PFSK-1 (cell line): ENCODE data around the gene JUND.

Source experiments
- FOXP2 ChIP-seq: optimal IDR thresholded peaks from 2 replicates; pipeline ENCODE3; 2011; ENCODE audit warnings: borderline replicate concordance, control low read depth, inconsistent platforms; ENCODE audit not compliant: insufficient read depth; ENCODE audit errors: extremely low read length, extremely low read depth
- POLR2AphosphoS5 ChIP-seq: IDR thresholded peaks from 2 replicates; pipeline ENCODE4 v1.6.1; 2012; ENCODE audit warnings: low read depth, mild to moderate bottlenecking, control low read depth, low read length, moderate library complexity
- REST ChIP-seq, 2 experiments: IDR thresholded peaks; 2 replicates each; pipeline versions ENCODE4 v1.6.1 to v1.8.0; 2011 to 2012; ENCODE audit warnings: low read depth in 2 of 2, low read length in 2 of 2, control low read depth in 1 of 2, inconsistent platforms in 1 of 2, mild to moderate bottlenecking in 1 of 2, moderate library complexity in 1 of 2; ENCODE audit not compliant: insufficient read depth in 1 of 2
- SIN3A ChIP-seq: IDR thresholded peaks from 2 replicates; pipeline ENCODE4 v1.6.1; 2012; ENCODE audit warnings: mild to moderate bottlenecking, low read length, moderate library complexity, borderline replicate concordance; ENCODE audit not compliant: insufficient read depth
- TAF1 ChIP-seq: IDR thresholded peaks from 2 replicates; pipeline ENCODE4 v1.6.1; 2012; ENCODE audit warnings: low read length, control low read depth, borderline replicate concordance; ENCODE audit not compliant: insufficient read depth

Gene JUND

GRCh38 chr19:18252370-18252717, 29.1 kb downstream of the JUND start:
- no peak for TF ChIP-seq SIN3A
- no peak for TF ChIP-seq TAF1
- TF ChIP-seq POLR2AphosphoS5 = no peak

GRCh38 chr19:18251587-18252369, 29.6 kb downstream of the JUND start:
- TF ChIP-seq SIN3A = no peak
- TF ChIP-seq POLR2AphosphoS5 = no peak
- TF ChIP-seq TAF1 = no peak
- TF ChIP-seq REST (IDR thresholded peaks at IDR 0.05; ENCODE audit: insufficient read depth in 1 of 2, low read depth in 2 of 2, low read length in 2 of 2) = no peak
- no peak for TF ChIP-seq FOXP2

- TF ChIP-seq SIN3A (no peak), REST (IDR thresholded peaks at IDR 0.05; ENCODE audit: insufficient read depth in 1 of 2, low read depth in 2 of 2, low read length in 2 of 2) (no peak), POLR2AphosphoS5 (no peak), TAF1 (no peak), FOXP2 (no peak)
These were observed 31.6 kb downstream of the JUND start for GRCh38 chr19:18249834-18250233.

- TF ChIP-seq TAF1 = no peak
- TF ChIP-seq SIN3A = no peak
- TF ChIP-seq POLR2AphosphoS5 = no peak
- TF ChIP-seq FOXP2 = no peak
- TF ChIP-seq REST (IDR thresholded peaks at IDR 0.05; ENCODE audit: insufficient read depth in 1 of 2, low read depth in 2 of 2, low read length in 2 of 2) = no peak
These were observed 36.1 kb downstream of the JUND start for GRCh38 chr19:18245297-18245696.

GRCh38 chr19:18239303-18239702, 42.1 kb downstream of the JUND start:
- peak; percentile 96 for TF ChIP-seq REST (IDR thresholded peaks at IDR 0.05; ENCODE audit: insufficient read depth in 1 of 2, low read depth in 2 of 2, low read length in 2 of 2)
- TF ChIP-seq SIN3A = peak; percentile 76; the same call in 1 of the 2 replicates
- TF ChIP-seq TAF1 = no peak
